HepG2 (cell line): ENCODE data around the gene PSENEN. TPM values are rescaled to one million over a fixed set of nuclear protein-coding genes. Genes with fewer than 3 reads are reported as not detected.

Experiments used
- AKNA ChIP-seq: sonication (generic); formaldehyde crosslinking; IDR thresholded peaks from 2 replicates; pipeline ENCODE4 v1.4.0; 2020; ENCODE audit warnings: missing genetic modification reagents, borderline replicate concordance
- HMGA1 ChIP-seq: sonication (generic); formaldehyde crosslinking; conservative IDR thresholded peaks from 2 replicates; pipeline ENCODE4 v1.4.0; 2020; ENCODE audit warnings: missing genetic modification reagents
- TRIM24 ChIP-seq: sonication (generic); formaldehyde crosslinking; IDR thresholded peaks from 2 replicates; pipeline ENCODE4 v1.8.0; 2022; ENCODE audit warnings: mild to moderate bottlenecking, missing genetic modification reagents
- ZNF142 ChIP-seq: sonication (generic); formaldehyde crosslinking; IDR thresholded peaks from 2 replicates; pipeline ENCODE4 v1.4.0; 2020; ENCODE audit warnings: missing genetic modification reagents
- ZNF329 ChIP-seq: sonication (generic); formaldehyde crosslinking; IDR thresholded peaks from 2 replicates; pipeline ENCODE4 v1.9.0; 2021; ENCODE audit warnings: low read depth, mild to moderate bottlenecking, missing genetic modification reagents
- ZNF496 ChIP-seq: sonication (generic); formaldehyde crosslinking; IDR thresholded peaks from 2 replicates; pipeline ENCODE4 v1.8.1; 2023; ENCODE audit warnings: mild to moderate bottlenecking, moderate library complexity, missing genetic modification reagents; ENCODE audit not compliant: insufficient replicate concordance
- ZNF563 ChIP-seq: sonication (generic); formaldehyde crosslinking; IDR thresholded peaks from 2 replicates; pipeline ENCODE4 v1.8.0; 2022; ENCODE audit warnings: mild to moderate bottlenecking, moderate library complexity, missing genetic modification reagents
- ZNF567 ChIP-seq: sonication (generic); formaldehyde crosslinking; IDR thresholded peaks from 2 replicates; pipeline ENCODE4 v1.8.1; 2023; ENCODE audit warnings: mild to moderate bottlenecking, missing genetic modification reagents, borderline replicate concordance
- ZNF703 ChIP-seq: sonication (generic); formaldehyde crosslinking; IDR thresholded peaks from 2 replicates; pipeline ENCODE4 v1.5.1; 2020; ENCODE audit warnings: missing genetic modification reagents, mild to moderate bottlenecking, moderate library complexity, borderline replicate concordance
- ZSCAN25 ChIP-seq: sonication (generic); formaldehyde crosslinking; IDR thresholded peaks from 2 replicates; pipeline ENCODE4 v1.8.0; 2022; ENCODE audit warnings: mild to moderate bottlenecking, missing genetic modification reagents
- ZXDC ChIP-seq: sonication (generic); formaldehyde crosslinking; IDR thresholded peaks from 2 replicates; pipeline ENCODE4 v1.5.0; 2020; ENCODE audit warnings: mild to moderate bottlenecking, missing genetic modification reagents
- polyA plus RNA-seq, 8 experiments: library from polyadenylated mRNA; depleted of rRNA in 3 of 8; stranded (reverse) in 7 of 8; unstranded in 1 of 8; fragments of >200 nt; fragmentation: Illumina TruSeq in 4 of 8; extraction: Trizol in 4 of 8; gene quantifications; 2 replicates each; pipeline versions ENCODE4 v1.2.1 to v1.2.3, GENCODE V29; 2011 to 2016; ENCODE audit warnings: low read depth in 4 of 8, missing spikeins in 1 of 8, mixed read lengths in 1 of 8; ENCODE audit not compliant: insufficient read depth in 1 of 8
- total RNA-seq, 5 experiments: library from RNA; depleted of rRNA; stranded (reverse); fragments of >200 nt; fragmentation: Illumina TruSeq; extraction: Trizol; gene quantifications; 2 replicates each; pipeline ENCODE4 v1.2.3, GENCODE V29; 2016; ENCODE audit warnings: low read depth in 1 of 5

PSENEN gene
- total and polyA plus RNA-seq, 2 of the 13 experiments (the other 11 are each of a cell fraction or from before 2014, with no cell fraction given), result 16.9 to 34.2 TPM

DNA sequence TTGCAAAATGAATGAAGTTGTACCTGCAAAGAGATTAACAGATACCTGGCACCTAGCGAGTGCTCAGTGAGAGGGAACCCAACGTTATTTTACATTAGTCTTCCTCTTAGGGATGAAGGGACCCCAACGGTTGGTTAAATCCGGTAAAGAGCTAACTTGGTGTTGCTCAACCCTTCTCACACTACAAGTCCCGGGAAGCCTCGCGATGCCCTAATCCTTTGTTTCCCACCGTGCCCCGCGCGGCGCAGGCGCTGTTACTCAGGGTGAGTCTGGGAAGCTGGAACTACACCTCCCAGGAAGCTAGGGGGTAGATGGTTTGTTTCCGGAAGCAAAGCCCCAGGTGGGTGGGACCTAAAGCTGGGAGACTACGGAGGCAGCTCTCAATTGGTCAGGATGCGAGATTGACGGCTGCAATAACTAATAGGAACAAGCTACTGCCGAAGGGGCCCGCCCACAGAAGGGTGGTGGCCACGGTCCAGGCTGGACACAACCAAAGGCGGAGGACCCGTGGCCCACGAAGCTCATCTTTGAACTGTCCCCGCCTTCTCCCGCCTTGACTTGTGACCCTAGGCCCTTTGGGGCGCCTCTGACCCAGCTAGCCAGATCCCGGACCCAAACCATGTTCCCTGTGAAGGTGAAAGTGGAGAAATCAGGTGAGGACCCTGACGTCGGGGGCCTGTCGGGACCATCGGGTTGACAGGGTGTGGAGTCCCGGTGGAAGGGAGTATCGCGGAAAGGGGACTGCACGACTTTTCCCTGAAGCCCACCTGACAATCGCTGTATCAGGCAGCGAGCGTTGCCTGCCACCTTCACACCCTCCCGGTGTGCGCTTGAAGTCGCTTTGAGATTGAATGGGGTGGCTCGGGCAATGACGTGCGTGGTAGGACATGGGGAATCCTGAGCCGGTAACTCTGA is 2.9 kb downstream of the PSENEN start, which contains the start of gene LIN37 (continued):
- TF ChIP-seq AKNA (CRISPR knock-in tag) (no peak), ZNF142 (CRISPR knock-in tag) (no peak), HMGA1 (no peak), ZXDC (CRISPR knock-in tag) (no peak), ZNF703 (CRISPR knock-in tag) (no peak), TRIM24 (no peak), ZNF563 (CRISPR knock-in tag) (peak; percentile 33; the same call in 1 of the 2 replicates), ZSCAN25 (no peak), ZNF567 (CRISPR knock-in tag) (peak; percentile 61; the same call in 1 of the 2 replicates), ZNF496 (CRISPR knock-in tag) (no peak), ZNF329 (CRISPR knock-in tag) (no peak)
